H1 (cell line): ENCODE measurements around the gene YLPM1. TPM values are rescaled to one million over a fixed set of nuclear protein-coding genes. Genes with fewer than 3 reads are reported as not detected.

Experiments
- CTCF ChIA-PET: fragments of 300-600 bp; sonication (Branson Sonifier 250); formaldehyde crosslinking; loops from one replicate; lab custom pipeline; 2021; ENCODE audit not compliant: partially characterized antibody; lab: Charles Lee
- POLR2A ChIA-PET: fragments of 300-600 bp; sonication (Branson Sonifier 250); formaldehyde crosslinking; loops from one replicate; lab custom pipeline; 2021; ENCODE audit warnings: inconsistent platforms; ENCODE audit not compliant: partially characterized antibody; lab: Charles Lee
- DNase-seq, 2 experiments: peaks; one replicate each; pipeline versions ENCODE4 v3.0.0 to v3.0.0-alpha.2; 2010 to 2022; ENCODE audit warnings: low spot score in 2 of 2, low read depth in 1 of 2, mixed read lengths in 1 of 2
- FAIRE-seq: peaks from 2 replicates; lab custom pipeline; 2011; peaks lifted over from hg19 to GRCh38; lab: Jason Lieb, UNC
- H2AFZ ChIP-seq: 2 replicates; pipeline ENCODE4 v1.8.1; 2012; ENCODE audit warnings: low read length, inconsistent platforms
- H2AK5ac ChIP-seq: 2 replicates; pipeline ENCODE4 v1.6.1; 2013; ENCODE audit warnings: low read depth, low read length
- H2BK120ac ChIP-seq: replicated peaks from 2 replicates; pipeline ENCODE3; 2013; ENCODE audit warnings: low read depth, low read length, inconsistent platforms
- H2BK12ac ChIP-seq: 2 replicates; pipeline ENCODE4 v1.6.1; 2013; ENCODE audit warnings: low read depth, low read length
- H2BK15ac ChIP-seq: 2 replicates; pipeline ENCODE4 v1.6.1; 2013; ENCODE audit warnings: low read length
- H2BK20ac ChIP-seq: 2 replicates; pipeline ENCODE4 v1.6.1; 2013; ENCODE audit warnings: low read length
- H2BK5ac ChIP-seq: 2 replicates; pipeline ENCODE4 v1.6.1; 2013; ENCODE audit warnings: low read depth, low read length
- H3K14ac ChIP-seq: 2 replicates; pipeline ENCODE4 v1.6.1; 2013; ENCODE audit warnings: inconsistent platforms; ENCODE audit not compliant: insufficient read length
- H3K18ac ChIP-seq: 2 replicates; pipeline ENCODE4 v1.6.1; 2013; ENCODE audit warnings: low read length; ENCODE audit errors: extremely low read depth
- H3K23ac ChIP-seq: 2 replicates; pipeline ENCODE4 v1.6.1; 2013; ENCODE audit warnings: inconsistent platforms; ENCODE audit not compliant: insufficient read length
- H3K23me2 ChIP-seq: 2 replicates; pipeline ENCODE4 v1.6.1; 2013; ENCODE audit warnings: low read depth, low read length
- H3K27ac ChIP-seq: 2 replicates; pipeline ENCODE4 v1.6.1; 2011; ENCODE audit warnings: low read depth, low read length, inconsistent platforms
- H3K27me3 ChIP-seq, 4 experiments: replicated peaks in 1 of 4; 1 replicate in 1 of 4; 2 replicates in 3 of 4; pipeline versions ENCODE4 v1.6.1 to v1.8.1; 2011 to 2013; ENCODE audit warnings: low read length in 3 of 4, mild to moderate bottlenecking in 3 of 4, inconsistent platforms in 2 of 4, mixed read lengths in 2 of 4, moderate library complexity in 1 of 4; ENCODE audit not compliant: control insufficient read depth in 3 of 4, insufficient read depth in 3 of 4; ENCODE audit errors: extremely low read depth in 1 of 4
- H3K36me3 ChIP-seq, 4 experiments: 2 replicates each; pipeline versions ENCODE4 v1.6.1 to v1.8.1; 2011 to 2013; ENCODE audit warnings: mild to moderate bottlenecking in 4 of 4, low read length in 3 of 4, moderate library complexity in 2 of 4, control low read depth in 1 of 4, inconsistent platforms in 1 of 4; ENCODE audit not compliant: insufficient read depth in 4 of 4, control insufficient read depth in 2 of 4
- H3K4ac ChIP-seq: replicated peaks from 2 replicates; pipeline ENCODE3; 2013; ENCODE audit warnings: low read length, low read depth, mixed read lengths, inconsistent platforms; ENCODE audit not compliant: insufficient read length
- H3K4me1 ChIP-seq, 4 experiments: replicated peaks in 1 of 4; 1 replicate in 1 of 4; 2 replicates in 3 of 4; pipeline versions ENCODE4 v1.6.1 to v1.8.1; 2011 to 2013; ENCODE audit warnings: low read length in 3 of 4, inconsistent platforms in 2 of 4, mixed read lengths in 1 of 4; ENCODE audit not compliant: insufficient read depth in 4 of 4, control insufficient read depth in 3 of 4
- H3K4me2 ChIP-seq, 2 experiments: 2 replicates each; pipeline versions ENCODE4 v1.6.1 to v1.8.1; 2011 to 2013; ENCODE audit warnings: low read depth in 2 of 2, low read length in 2 of 2, control low read depth in 1 of 2, inconsistent platforms in 1 of 2, mild to moderate bottlenecking in 1 of 2; ENCODE audit not compliant: insufficient read depth in 1 of 2
- H3K4me3 ChIP-seq, 4 experiments: fragments of 200-600, 300-600 bp in 1 of 4; sonication (generic), shearing (Covaris generic), sonication (Bioruptor Twin) in 1 of 4; 2 replicates each; pipeline versions ENCODE4 v1.5.1 to v1.8.1; 2011 to 2016; ENCODE audit warnings: low read length in 4 of 4, low read depth in 3 of 4, control low read depth in 2 of 4, inconsistent platforms in 2 of 4, mild to moderate bottlenecking in 2 of 4, mixed read lengths in 1 of 4, moderate library complexity in 1 of 4; ENCODE audit not compliant: insufficient read depth in 2 of 4; ENCODE audit errors: extremely low read depth in 1 of 4
- H3K56ac ChIP-seq: replicated peaks from 2 replicates; pipeline ENCODE3; 2013; ENCODE audit warnings: low read depth, mild to moderate bottlenecking, mixed read lengths, low read length, inconsistent platforms; ENCODE audit not compliant: insufficient read length
- H3K79me1 ChIP-seq: 2 replicates; pipeline ENCODE4 v1.6.1; 2013; ENCODE audit warnings: low read depth, low read length, control low read depth
- H3K79me2 ChIP-seq, 2 experiments: 2 replicates each; pipeline versions ENCODE4 v1.6.1 to v1.8.1; 2012 to 2013; ENCODE audit warnings: low read length in 2 of 2, mild to moderate bottlenecking in 2 of 2, inconsistent platforms in 1 of 2; ENCODE audit not compliant: insufficient read depth in 2 of 2, control insufficient read depth in 1 of 2
- H3K9ac ChIP-seq, 4 experiments: replicated peaks in 1 of 4; 1 replicate in 1 of 4; 2 replicates in 3 of 4; pipeline versions ENCODE4 v1.6.1 to v1.8.1; 2011 to 2013; ENCODE audit warnings: low read depth in 3 of 4, low read length in 3 of 4, control low read depth in 2 of 4, mild to moderate bottlenecking in 2 of 4, moderate library complexity in 2 of 4, inconsistent platforms in 1 of 4; ENCODE audit errors: extremely low read depth in 1 of 4
- H3K9me3 ChIP-seq, 2 experiments: 2 replicates each; pipeline versions ENCODE4 v1.6.1 to v1.8.1; 2012 to 2013; ENCODE audit warnings: mild to moderate bottlenecking in 2 of 2, moderate library complexity in 2 of 2, control low read depth in 1 of 2, inconsistent platforms in 1 of 2, low read depth in 1 of 2, low read length in 1 of 2, mixed read lengths in 1 of 2; ENCODE audit not compliant: insufficient read depth in 2 of 2
- H4K20me1 ChIP-seq, 2 experiments: replicated peaks in 1 of 2; 2 replicates each; pipeline versions ENCODE3 to v1.8.1; 2011 to 2013; ENCODE audit warnings: inconsistent platforms in 2 of 2, low read length in 2 of 2, mild to moderate bottlenecking in 1 of 2; ENCODE audit not compliant: insufficient read depth in 2 of 2, control insufficient read depth in 1 of 2
- H4K5ac ChIP-seq: 2 replicates; pipeline ENCODE4 v1.6.1; 2013; ENCODE audit warnings: low read length, low read depth, mixed read lengths, inconsistent platforms; ENCODE audit not compliant: insufficient read length
- H4K8ac ChIP-seq: 2 replicates; pipeline ENCODE4 v1.8.0; 2013; ENCODE audit warnings: mild to moderate bottlenecking, moderate library complexity, low read length, inconsistent platforms; ENCODE audit not compliant: insufficient read depth; ENCODE audit errors: extremely low read depth
- H4K91ac ChIP-seq: replicated peaks from 2 replicates; pipeline ENCODE3; 2013; ENCODE audit warnings: low read length, mixed read lengths, inconsistent platforms; ENCODE audit not compliant: insufficient read length
- BACH1 ChIP-seq: IDR thresholded peaks from 2 replicates; pipeline ENCODE4 v1.6.1; 2012; ENCODE audit warnings: low read length, improper control_type of control experiment
- FOSL1 ChIP-seq: IDR thresholded peaks from 2 replicates; pipeline ENCODE4 v1.6.1; 2011; ENCODE audit warnings: mild to moderate bottlenecking, low read depth, low read length, moderate library complexity; ENCODE audit not compliant: insufficient read depth
- JUND ChIP-seq: IDR thresholded peaks from 2 replicates; pipeline ENCODE4 v1.6.1; 2011; ENCODE audit warnings: mild to moderate bottlenecking, improper control_type of control experiment, low read length
- POU5F1 ChIP-seq: IDR thresholded peaks from 2 replicates; pipeline ENCODE4 v1.6.1; 2011; ENCODE audit warnings: low read depth, mild to moderate bottlenecking, low read length, moderate library complexity
- RXRA ChIP-seq: IDR thresholded peaks from 2 replicates; pipeline ENCODE4 v1.6.1; 2011; ENCODE audit warnings: low read depth, mild to moderate bottlenecking, low read length, moderate library complexity; ENCODE audit not compliant: insufficient read depth
- polyA plus RNA-seq, 7 experiments: library from polyadenylated mRNA; depleted of rRNA in 3 of 7; stranded (reverse) in 5 of 7; unstranded in 2 of 7; fragments of >200 nt in 5 of 7; fragments of 200-250 nt in 2 of 7; gene quantifications; 1 replicate in 5 of 7; 2 replicates in 1 of 7; 4 replicates in 1 of 7; pipeline versions ENCODE4 v1.2.1 to v1.2.3, GENCODE V29; 2011 to 2013; ENCODE audit warnings: missing spikeins in 2 of 7, mixed read lengths in 2 of 7
- total RNA-seq: library from RNA; stranded (reverse); fragmentation: NEBNext Ultra II Directional; extraction: Animal tissue kit (Norgen Biotek cat#: 25700); gene quantifications from 2 replicates; pipeline ENCODE4 v1.2.1, GENCODE V29; 2021
- TF ChIP-seq, protein P1 (sequence below): IDR thresholded peaks from 2 replicates; pipeline ENCODE4 v1.6.1; 2012; ENCODE audit warnings: inconsistent platforms

Gene YLPM1
- total and polyA plus RNA-seq, 2 of the 8 experiments (the other 6 are each of a cell fraction or from before 2014, with no cell fraction given), result 13.5 to 71.7 TPM

DNA sequence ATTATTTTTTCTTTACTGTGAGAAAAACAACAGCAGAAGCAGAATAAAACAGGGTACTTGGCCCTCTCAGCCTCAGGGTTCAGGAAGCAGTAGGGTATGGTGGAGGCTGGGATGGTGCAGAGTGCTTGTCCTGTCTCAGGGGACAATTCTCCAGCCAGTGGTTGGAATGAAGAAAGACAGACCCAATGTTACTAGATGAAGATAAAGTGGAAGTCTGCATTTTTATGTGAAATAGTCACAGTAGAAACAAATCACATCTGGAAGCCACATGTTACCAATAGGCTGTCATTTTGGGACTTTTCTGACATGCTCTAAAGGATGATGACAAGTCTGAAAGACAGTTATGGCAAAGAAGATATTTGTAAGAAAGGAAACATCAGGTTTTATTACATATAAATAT is 80.5 kb downstream of the YLPM1 start:
- H3K23ac ChIP-seq, result no peak overlapping the region
- H2BK120ac ChIP-seq, result no peak overlapping the region
- H2BK15ac ChIP-seq, result no peak overlapping the region
- H2BK20ac ChIP-seq, result no peak overlapping the region
- H2BK5ac ChIP-seq, result no peak overlapping the region
- no peak overlapping the region for H3K4me2 ChIP-seq
- TF ChIP-seq, protein P1, sequence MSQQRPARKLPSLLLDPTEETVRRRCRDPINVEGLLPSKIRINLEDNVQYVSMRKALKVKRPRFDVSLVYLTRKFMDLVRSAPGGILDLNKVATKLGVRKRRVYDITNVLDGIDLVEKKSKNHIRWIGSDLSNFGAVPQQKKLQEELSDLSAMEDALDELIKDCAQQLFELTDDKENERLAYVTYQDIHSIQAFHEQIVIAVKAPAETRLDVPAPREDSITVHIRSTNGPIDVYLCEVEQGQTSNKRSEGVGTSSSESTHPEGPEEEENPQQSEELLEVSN, result no peak
- TF ChIP-seq BACH1 (no peak), FOSL1 (no peak), RXRA (no peak), POU5F1 (no peak), JUND (no peak)
- H2BK12ac ChIP-seq, result no peak overlapping the region
- H4K91ac ChIP-seq, result no peak overlapping the region
- no peak overlapping the region for H3K27ac ChIP-seq
- H3K23me2 ChIP-seq, result no peaks in the 10 kb centered on the region
- H3K27me3 ChIP-seq, result no peaks in the 10 kb centered on the region
- no peak overlapping the region for H3K56ac ChIP-seq
- H3K79me1 ChIP-seq, result no peaks in the 10 kb centered on the region
- no peak overlapping the region for H2AFZ ChIP-seq
- no peak overlapping the region for H3K18ac ChIP-seq
- no peak overlapping the region for H4K5ac ChIP-seq
- H2AK5ac ChIP-seq, result no peak overlapping the region
- ChIA-PET POLR2A (no interaction called here), CTCF (interaction anchor here (1.2 kb wide), 1 partner anchor 101 kb away, joined by 3 read pairs; no protein-coding TSS in a partner anchor)
- H3K4me1 ChIP-seq, result no peaks in the 10 kb centered on the region
- H3K4me3 ChIP-seq, result no peak overlapping the region
- no peaks in the 10 kb centered on the region for H4K20me1 ChIP-seq
- no peaks in the 10 kb centered on the region for H3K79me2 ChIP-seq
- H4K8ac ChIP-seq, result no peak overlapping the region
- DNase-seq (no peak), FAIRE-seq (no peak)
- no peak overlapping the region for H3K4ac ChIP-seq
- H3K9ac ChIP-seq, result no peak overlapping the region
- peaks cover 0 to 5% (median 2%) of the 10 kb centered on the region in 4 experiments; a peak in 1 of 8 replicates for H3K36me3 ChIP-seq
- H3K9me3 ChIP-seq, result no peaks in the 10 kb centered on the region
- no peak overlapping the region for H3K14ac ChIP-seq
